Type B pancreatic cell (in vitro differentiated cells): ENCODE data around the gene IFNE. TPM values are rescaled to one million over a fixed set of nuclear protein-coding genes. Genes with fewer than 3 reads are reported as not detected.

Experiments used
- DNase-seq: peaks from one replicate; pipeline ENCODE4 v3.0.0; 2021; ENCODE audit warnings: mixed read lengths; ENCODE audit not compliant: unreplicated experiment; ENCODE audit errors: extremely low spot score
- H3K27ac Mint-ChIP-seq: 2 replicates; pipeline ENCODE4 v1.8.0; 2021; ENCODE audit warnings: mild to moderate bottlenecking, mixed read lengths
- H3K27me3 Mint-ChIP-seq: 2 replicates; pipeline ENCODE4 v1.8.0; 2021; ENCODE audit warnings: mixed read lengths
- H3K36me3 Mint-ChIP-seq: 2 replicates; pipeline ENCODE4 v1.8.0; 2021; ENCODE audit warnings: mixed read lengths
- H3K4me1 Mint-ChIP-seq: one replicate; pipeline ENCODE4 v1.8.0; 2021; ENCODE audit warnings: mixed read lengths; ENCODE audit not compliant: unreplicated experiment
- H3K4me3 Mint-ChIP-seq: 2 replicates; pipeline ENCODE4 v1.8.0; 2021; ENCODE audit warnings: mild to moderate bottlenecking, mixed read lengths
- H3K9me3 Mint-ChIP-seq: 2 replicates; pipeline ENCODE4 v1.8.0; 2021; ENCODE audit warnings: mixed read lengths
- total RNA-seq: library from RNA; stranded (reverse); gene quantifications from 2 replicates; pipeline ENCODE4 v1.2.1, GENCODE V29; 2021; ENCODE audit warnings: low replicate concordance
- TF ChIP-seq, protein P1 (sequence below): fragments of 200-600 bp; sonication (generic); conservative IDR thresholded peaks from 2 replicates; pipeline ENCODE4 v1.5.0; 2021; ENCODE audit warnings: antibody characterized with exemption, mild to moderate bottlenecking

Gene IFNE
- total RNA-seq, 1 donor from 2014 or later = 0.75 TPM

DNA sequence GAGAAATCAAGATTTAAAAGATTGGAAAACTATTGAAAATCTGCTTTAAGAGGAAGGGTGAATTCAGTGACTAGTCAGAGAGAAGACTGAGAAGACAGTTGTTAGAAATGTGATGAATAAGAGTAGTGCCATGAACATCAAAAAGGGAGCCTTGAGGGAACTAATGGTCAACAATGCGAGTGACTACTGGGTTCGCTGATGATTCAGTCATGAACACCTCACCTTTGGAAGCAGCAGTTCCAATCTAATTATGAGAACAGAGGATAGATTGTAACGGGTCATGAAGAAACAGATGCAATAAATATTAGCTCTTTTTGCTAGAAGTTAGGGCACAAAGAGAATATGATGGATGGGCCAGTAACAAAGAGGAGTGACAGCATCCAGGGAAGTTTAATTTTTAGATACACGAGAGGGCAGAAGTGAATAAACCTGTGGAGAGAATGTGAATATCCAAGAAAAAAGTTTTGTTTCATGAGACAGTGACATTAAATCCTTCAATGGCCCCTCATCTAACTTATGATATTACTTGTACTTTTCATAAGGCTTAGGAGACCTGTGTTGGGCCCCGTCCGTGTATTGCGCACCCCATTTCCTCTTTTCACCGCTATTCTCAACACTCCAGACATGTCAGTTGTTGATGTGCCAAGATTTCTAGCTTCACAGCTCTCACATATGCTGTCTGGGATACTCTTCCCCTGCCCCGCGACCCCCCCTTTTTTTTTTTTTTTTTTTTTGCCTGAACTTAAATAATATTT, 23.5 kb upstream of the IFNE start:
- H3K9me3 Mint-ChIP-seq = no peaks in the 10 kb centered on the region
- H3K36me3 Mint-ChIP-seq = no peaks in the 10 kb centered on the region
- H3K4me1 Mint-ChIP-seq = peaks cover 4% of the 10 kb centered on the region
- H3K27ac Mint-ChIP-seq = no peak overlapping the region
- H3K4me3 Mint-ChIP-seq = no peak overlapping the region
- TF ChIP-seq, protein P1, sequence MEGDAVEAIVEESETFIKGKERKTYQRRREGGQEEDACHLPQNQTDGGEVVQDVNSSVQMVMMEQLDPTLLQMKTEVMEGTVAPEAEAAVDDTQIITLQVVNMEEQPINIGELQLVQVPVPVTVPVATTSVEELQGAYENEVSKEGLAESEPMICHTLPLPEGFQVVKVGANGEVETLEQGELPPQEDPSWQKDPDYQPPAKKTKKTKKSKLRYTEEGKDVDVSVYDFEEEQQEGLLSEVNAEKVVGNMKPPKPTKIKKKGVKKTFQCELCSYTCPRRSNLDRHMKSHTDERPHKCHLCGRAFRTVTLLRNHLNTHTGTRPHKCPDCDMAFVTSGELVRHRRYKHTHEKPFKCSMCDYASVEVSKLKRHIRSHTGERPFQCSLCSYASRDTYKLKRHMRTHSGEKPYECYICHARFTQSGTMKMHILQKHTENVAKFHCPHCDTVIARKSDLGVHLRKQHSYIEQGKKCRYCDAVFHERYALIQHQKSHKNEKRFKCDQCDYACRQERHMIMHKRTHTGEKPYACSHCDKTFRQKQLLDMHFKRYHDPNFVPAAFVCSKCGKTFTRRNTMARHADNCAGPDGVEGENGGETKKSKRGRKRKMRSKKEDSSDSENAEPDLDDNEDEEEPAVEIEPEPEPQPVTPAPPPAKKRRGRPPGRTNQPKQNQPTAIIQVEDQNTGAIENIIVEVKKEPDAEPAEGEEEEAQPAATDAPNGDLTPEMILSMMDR = no peak
- no peak for DNase-seq
- H3K27me3 Mint-ChIP-seq = no peaks in the 10 kb centered on the region

- no peaks in the 10 kb centered on the region for H3K27me3 Mint-ChIP-seq
- TF ChIP-seq, protein P1 = no peak
- no peak overlapping the region for H3K4me3 Mint-ChIP-seq
- no peak overlapping the region for H3K27ac Mint-ChIP-seq
- H3K9me3 Mint-ChIP-seq = no peaks in the 10 kb centered on the region
- no peak for DNase-seq
- H3K4me1 Mint-ChIP-seq = peaks cover 10% of the 10 kb centered on the region
- no peaks in the 10 kb centered on the region for H3K36me3 Mint-ChIP-seq
These were observed 22.8 kb upstream of the IFNE start for GRCh38 chr9:21504894-21505293.

GRCh38 chr9:21504113-21504512, 22.0 kb upstream of the IFNE start:
- TF ChIP-seq, protein P1 = no peak
- peaks cover 11% of the 10 kb centered on the region for H3K4me1 Mint-ChIP-seq
- no peak overlapping the region for H3K27ac Mint-ChIP-seq
- DNase-seq = no peak
- H3K27me3 Mint-ChIP-seq = no peaks in the 10 kb centered on the region
- H3K36me3 Mint-ChIP-seq = no peaks in the 10 kb centered on the region
- no peak overlapping the region for H3K4me3 Mint-ChIP-seq
- H3K9me3 Mint-ChIP-seq = no peaks in the 10 kb centered on the region

- peaks cover 11% of the 10 kb centered on the region for H3K4me1 Mint-ChIP-seq
- H3K9me3 Mint-ChIP-seq = no peaks in the 10 kb centered on the region
- no peak overlapping the region for H3K4me3 Mint-ChIP-seq
- TF ChIP-seq, protein P1 = no peak
- H3K27ac Mint-ChIP-seq = no peak overlapping the region
- H3K27me3 Mint-ChIP-seq = no peaks in the 10 kb centered on the region
- no peaks in the 10 kb centered on the region for H3K36me3 Mint-ChIP-seq
- DNase-seq = no peak
These were observed 20.5 kb upstream of the IFNE start for GRCh38 chr9:21502586-21502985.

GRCh38 chr9:21499912-21500311, 17.8 kb upstream of the IFNE start:
- DNase-seq = no peak
- H3K4me3 Mint-ChIP-seq = no peak overlapping the region
- H3K27ac Mint-ChIP-seq = no peak overlapping the region
- no peaks in the 10 kb centered on the region for H3K27me3 Mint-ChIP-seq
- TF ChIP-seq, protein P1 = no peak
- no peaks in the 10 kb centered on the region for H3K36me3 Mint-ChIP-seq
- no peaks in the 10 kb centered on the region for H3K9me3 Mint-ChIP-seq
- peaks cover 7% of the 10 kb centered on the region for H3K4me1 Mint-ChIP-seq
